Endothelial cell of umbilical vein (primary cell): ENCODE measurements around the gene TMEM14A.

Experiments used
- EZH2 ChIP-seq: IDR thresholded peaks from 2 replicates; pipeline ENCODE4 v1.6.1; 2012; ENCODE audit warnings: borderline replicate concordance, low read depth, mild to moderate bottlenecking, moderate library complexity, low read length, inconsistent platforms; ENCODE audit not compliant: severe bottlenecking
- FOS ChIP-seq: IDR thresholded peaks from 2 replicates; pipeline ENCODE4 v1.6.1; 2011; ENCODE audit warnings: mild to moderate bottlenecking, low read length, moderate library complexity, borderline replicate concordance; ENCODE audit not compliant: insufficient read depth
- GATA2 ChIP-seq: IDR thresholded peaks from 2 replicates; pipeline ENCODE4 v1.7.0; 2011; ENCODE audit warnings: low read depth, mild to moderate bottlenecking, moderate library complexity, mixed read lengths, low read length; ENCODE audit not compliant: insufficient read length, insufficient read depth
- JUN ChIP-seq: IDR thresholded peaks from 2 replicates; pipeline ENCODE4 v1.6.1; 2011; ENCODE audit warnings: borderline replicate concordance, low read depth; ENCODE audit not compliant: insufficient read length, insufficient read depth
- MYC ChIP-seq: IDR thresholded peaks from one replicate; pipeline ENCODE4 v1.6.1; 2011; ENCODE audit warnings: mild to moderate bottlenecking, low read depth, low read length
- POLR2A ChIP-seq: IDR thresholded peaks from 2 replicates; pipeline ENCODE4 v1.6.1; 2012; ENCODE audit warnings: low read depth, mild to moderate bottlenecking, control low read depth, low read length
- POLR2AphosphoS5 ChIP-seq: IDR thresholded peaks from 2 replicates; pipeline ENCODE4 v1.6.1; 2012; ENCODE audit warnings: low read depth, mild to moderate bottlenecking, control low read depth, low read length, moderate library complexity; ENCODE audit not compliant: insufficient read depth
- TF ChIP-seq, protein P1 (sequence below), 2 donors: IDR thresholded peaks; 1 replicate in 1 of 2; 2 replicates in 1 of 2; pipeline ENCODE4 v1.5.1; 2011; ENCODE audit warnings: low read length in 2 of 2, mild to moderate bottlenecking in 2 of 2, moderate library complexity in 2 of 2, control low read depth in 1 of 2, inconsistent platforms in 1 of 2, low read depth in 1 of 2; ENCODE audit not compliant: insufficient read depth in 1 of 2; ENCODE audit errors: extremely low read depth in 1 of 2
- TF ChIP-seq, protein P2 (sequence below): IDR thresholded peaks from 2 replicates; pipeline ENCODE4 v1.6.1; 2011; ENCODE audit not compliant: insufficient read depth, insufficient read length

DNA sequence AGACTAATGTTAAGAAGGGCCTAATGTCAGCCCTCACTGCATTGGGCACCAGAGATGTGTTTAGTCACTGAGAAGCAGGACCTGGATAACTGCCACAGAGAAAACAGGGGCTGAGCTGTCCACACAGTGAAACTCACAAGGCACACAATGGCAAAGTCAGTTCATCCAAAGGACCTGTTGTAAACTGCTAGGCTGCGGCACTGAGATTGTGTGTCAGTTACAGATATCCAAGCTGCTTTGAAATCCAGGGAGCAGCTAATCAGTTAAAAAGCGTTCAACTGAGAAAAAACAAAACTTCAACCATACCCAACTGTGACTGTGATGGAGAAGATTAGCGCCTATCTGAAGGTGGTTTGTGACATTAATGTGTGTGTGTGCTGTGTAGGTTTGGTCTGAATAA, 27.8 kb upstream of the TMEM14A start:
- TF ChIP-seq, protein P1, sequence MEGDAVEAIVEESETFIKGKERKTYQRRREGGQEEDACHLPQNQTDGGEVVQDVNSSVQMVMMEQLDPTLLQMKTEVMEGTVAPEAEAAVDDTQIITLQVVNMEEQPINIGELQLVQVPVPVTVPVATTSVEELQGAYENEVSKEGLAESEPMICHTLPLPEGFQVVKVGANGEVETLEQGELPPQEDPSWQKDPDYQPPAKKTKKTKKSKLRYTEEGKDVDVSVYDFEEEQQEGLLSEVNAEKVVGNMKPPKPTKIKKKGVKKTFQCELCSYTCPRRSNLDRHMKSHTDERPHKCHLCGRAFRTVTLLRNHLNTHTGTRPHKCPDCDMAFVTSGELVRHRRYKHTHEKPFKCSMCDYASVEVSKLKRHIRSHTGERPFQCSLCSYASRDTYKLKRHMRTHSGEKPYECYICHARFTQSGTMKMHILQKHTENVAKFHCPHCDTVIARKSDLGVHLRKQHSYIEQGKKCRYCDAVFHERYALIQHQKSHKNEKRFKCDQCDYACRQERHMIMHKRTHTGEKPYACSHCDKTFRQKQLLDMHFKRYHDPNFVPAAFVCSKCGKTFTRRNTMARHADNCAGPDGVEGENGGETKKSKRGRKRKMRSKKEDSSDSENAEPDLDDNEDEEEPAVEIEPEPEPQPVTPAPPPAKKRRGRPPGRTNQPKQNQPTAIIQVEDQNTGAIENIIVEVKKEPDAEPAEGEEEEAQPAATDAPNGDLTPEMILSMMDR (IDR thresholded peaks at IDR 0.05; ENCODE audit: extremely low read depth in 1 of 2, insufficient read depth in 1 of 2, low read depth in 1 of 2, low read length in 2 of 2) = no peak
- TF ChIP-seq POLR2AphosphoS5 (no peak), MYC (no peak), EZH2 (no peak), POLR2A (no peak), JUN (no peak), FOS (no peak), GATA2 (no peak)
- TF ChIP-seq, protein P2, sequence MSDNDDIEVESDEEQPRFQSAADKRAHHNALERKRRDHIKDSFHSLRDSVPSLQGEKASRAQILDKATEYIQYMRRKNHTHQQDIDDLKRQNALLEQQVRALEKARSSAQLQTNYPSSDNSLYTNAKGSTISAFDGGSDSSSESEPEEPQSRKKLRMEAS = no peak
